ENCODE data around the gene SLC17A9.
"Not testable (repeated sequence)": the region's sequence is repeated elsewhere in the genome, so short reads cannot be mapped to it uniquely, and the experiment has no call there.

The SLC17A9 gene

DNA sequence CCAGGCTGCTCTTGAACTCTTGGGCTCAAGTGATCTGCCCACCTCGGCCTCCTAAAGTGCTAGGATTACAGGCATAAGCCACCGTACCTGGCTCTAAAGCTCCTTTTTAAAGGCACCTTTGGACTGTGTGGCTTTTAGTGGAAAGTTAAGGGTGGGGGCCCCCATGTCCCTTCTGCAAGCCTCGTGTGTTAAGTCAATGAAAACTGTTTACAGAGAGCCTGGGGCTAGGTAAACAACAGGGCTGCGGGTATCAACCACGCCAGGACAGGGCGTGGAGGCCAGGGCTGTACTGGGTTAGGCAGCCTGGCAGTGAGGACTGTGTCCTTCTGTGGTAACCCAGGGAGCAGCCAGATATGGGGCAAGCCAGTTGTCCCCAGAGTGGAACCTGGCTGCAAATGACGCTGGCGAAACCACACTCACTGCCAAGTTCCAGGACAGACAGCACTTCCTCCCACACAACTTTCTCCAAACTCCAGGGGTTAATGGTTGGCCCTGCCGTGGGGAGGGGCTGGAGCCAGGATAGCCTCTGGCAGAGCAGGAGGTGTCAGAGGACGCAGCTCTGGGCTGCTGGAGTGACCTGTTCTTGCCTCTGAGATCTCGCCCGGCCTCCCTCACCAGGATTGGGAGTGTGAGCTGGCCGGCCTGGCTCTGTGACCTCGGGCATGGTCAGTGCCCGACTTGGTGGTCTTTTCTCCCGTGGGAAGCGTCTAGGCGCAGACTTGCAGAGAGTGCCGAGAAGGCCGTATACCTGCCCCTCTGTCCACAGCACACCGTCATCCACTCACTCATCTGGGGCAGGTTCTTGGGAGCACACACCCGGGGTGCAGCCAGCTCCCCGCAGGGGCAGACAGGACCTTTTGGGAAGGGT lies 3.2 kb downstream of the SLC17A9 start:
- no peak for DNase-seq (ENCODE audit: low read depth in 1 of 2, low spot score in 1 of 2)

DNA sequence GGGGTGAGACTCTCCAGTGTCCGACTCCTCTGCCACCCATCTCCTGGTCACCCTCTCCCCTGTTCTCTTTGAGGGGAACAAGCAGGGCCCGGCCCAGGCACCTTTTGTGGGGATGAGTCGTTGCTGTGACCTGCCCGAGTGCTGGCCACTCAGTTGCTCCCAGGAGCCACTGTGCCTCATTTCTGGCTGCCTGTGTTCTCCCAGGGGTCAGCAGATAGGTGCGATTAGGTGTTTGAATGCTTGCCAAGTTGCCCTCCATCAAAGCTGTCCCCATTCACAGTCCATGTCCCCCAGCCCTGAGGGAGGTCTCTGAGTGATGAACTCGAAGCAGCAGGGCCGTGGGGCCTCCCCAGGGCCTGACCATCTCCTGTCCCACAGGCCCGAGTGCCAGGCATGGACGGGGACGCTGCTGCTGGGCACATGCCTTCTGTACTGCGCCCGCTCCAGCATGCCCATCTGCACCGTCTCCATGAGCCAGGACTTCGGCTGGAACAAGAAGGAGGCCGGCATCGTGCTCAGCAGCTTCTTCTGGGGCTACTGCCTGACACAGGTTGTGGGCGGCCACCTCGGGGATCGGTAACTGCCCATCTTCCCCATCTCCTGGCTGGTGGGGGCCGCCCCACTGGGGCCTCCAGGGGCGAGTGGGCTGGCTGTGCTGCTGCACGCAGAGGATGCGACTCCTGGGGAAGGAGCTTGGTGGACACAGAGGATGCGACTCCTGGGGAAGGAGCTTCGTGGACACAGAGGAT lies 4.1 kb downstream of the SLC17A9 start:
- no peak for DNase-seq (ENCODE audit: low read depth in 1 of 2, low spot score in 1 of 2)

DNA sequence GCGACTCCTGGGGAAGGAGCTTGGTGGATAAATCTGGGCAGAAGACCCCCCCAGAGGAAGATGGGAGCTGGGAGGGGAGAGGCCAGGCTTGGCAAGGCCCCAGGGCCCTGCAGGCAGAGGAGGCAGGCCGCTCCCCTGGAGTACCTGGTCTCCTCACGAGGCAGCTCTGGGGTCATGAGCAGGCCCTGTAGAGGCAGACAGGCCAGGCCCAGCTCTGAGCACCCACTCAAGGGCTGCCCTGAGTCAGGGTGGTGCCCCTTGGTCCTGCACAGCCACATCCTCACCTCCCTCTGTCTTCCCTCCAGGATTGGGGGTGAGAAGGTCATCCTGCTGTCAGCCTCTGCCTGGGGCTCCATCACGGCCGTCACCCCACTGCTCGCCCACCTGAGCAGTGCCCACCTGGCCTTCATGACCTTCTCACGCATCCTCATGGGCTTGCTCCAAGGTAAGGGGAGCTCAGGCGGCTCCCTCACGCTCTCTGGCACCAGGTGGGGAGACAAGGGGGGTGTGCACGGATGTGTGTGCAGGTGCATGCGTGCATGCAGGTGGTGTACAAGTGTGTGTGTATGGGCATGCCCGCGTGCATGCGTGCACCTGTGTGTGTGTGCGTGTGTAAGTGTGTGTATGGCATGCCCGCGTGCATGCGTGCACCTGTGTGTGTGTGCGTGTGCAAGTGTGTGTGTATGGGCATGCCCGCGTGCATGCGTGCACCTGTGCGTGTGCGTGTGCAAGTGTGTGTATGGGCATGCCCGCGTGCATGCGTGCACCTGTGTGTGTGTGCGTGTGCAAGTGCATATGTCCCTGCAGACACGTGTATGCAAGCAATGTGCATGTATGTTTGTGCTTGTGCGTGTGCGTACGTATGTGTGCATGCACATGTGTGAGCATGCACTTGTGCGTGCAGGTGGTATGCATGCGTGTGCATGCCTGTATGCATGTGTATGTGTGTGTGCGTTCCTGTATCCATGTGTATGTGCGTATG lies 4.9 kb downstream of the SLC17A9 start:
- DNase-seq (ENCODE audit: low read depth in 1 of 2, low spot score in 1 of 2): no peak

DNA sequence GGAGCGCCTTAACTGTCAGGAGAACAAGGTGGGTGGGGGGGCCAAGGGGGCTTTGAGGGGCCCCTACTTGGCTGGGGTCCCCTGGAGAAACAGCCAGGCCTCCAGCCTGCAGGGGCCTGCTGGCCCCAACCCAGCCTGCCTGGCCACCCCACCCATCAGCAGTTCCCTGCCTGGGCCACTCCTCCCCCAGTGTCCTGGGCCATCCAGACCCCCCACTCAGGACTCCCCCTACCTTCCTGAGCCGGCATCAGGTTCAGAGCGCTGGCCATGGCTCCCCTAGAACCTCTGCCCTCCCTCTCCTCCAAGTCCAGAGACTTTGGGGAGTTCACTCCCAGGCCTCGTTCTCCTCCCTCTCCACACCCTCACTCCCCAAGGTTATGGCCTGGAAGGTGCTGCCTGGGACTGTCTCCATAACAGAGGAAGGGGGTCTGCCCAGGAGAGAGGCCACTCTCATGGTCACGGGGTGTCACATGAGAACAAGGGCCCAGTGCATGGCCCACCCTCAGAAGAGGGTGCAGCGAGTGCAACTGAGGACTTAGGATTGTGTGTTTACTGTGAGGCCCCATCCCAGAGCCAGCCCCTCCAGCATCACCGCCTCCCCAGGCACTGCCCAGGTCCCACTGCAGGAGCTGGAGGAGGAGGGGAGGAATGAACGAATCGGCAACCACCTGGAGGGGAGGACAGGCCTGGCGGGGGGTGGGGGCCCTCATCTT lies 6.0 kb downstream of the SLC17A9 start:
- no peak for DNase-seq (ENCODE audit: low read depth in 1 of 2, low spot score in 1 of 2)

DNA sequence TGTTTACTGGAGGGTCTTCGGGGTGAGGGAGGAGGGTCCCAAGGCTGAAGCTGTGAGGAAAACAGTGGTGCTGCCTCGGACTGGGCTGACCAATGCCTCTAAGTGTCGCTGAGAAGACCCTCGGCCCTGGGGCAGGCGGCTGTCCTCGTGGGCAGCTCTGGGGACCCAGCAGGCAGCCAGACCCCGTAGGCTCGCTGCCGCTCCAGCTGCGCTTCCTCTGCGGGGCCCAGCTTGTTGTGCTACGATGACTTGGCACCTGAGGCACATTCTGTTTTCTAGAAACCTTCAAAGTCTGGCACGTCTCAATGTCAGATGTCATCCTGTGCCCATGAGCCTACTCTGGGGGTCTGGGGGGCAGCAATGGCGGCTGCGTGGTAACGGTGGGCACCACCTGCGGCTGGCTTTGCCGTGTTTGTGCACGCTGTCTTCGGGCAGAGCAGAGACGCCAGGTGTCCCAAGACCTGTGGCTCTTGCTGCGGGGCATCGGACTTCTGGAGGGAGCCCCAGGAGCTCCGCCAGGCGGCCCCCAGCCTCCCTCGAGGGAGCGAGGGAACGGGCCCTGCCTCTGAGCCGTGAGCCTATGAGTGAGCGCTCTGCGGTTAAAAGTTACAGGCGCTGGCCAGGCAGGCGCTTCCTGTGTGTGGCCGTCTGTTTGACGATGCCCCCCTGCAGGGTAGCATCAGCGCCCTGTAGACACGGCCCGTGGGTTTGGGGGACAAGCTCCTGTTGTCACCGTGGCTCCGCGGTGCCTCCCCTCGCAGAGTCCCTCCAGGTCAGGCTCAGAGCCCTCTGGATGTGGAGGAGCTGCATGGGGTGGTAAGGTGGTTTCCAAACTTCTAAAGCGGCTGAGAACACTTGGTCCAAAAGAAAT lies 6.8 kb downstream of the SLC17A9 start:
- DNase-seq (ENCODE audit: low read depth in 1 of 2, low spot score in 1 of 2): no peak

DNA sequence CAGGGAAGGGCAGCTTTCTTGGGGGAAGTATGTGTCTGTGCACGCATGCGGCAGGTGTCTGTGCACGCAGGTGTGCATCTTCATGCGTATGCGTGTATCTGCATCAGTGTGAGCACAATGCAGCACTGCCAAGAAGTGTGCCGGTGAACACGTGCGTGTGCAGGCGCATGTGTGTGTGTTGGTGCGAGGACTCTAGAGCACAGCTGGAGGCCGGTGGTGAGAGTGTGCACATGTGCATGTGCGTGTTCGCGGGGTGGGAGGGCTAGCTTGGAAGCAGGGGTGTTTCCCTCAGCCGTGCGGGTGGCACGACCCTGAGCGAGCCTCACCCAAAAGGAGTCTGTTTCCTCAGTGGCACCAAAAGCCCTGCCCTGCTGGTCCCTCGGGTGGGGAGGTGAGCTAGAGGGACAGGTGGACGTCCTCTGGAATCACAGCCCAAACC lies 7.5 kb downstream of the SLC17A9 start:
- DNase-seq (ENCODE audit: low read depth in 1 of 2, low spot score in 1 of 2): no peak

DNA sequence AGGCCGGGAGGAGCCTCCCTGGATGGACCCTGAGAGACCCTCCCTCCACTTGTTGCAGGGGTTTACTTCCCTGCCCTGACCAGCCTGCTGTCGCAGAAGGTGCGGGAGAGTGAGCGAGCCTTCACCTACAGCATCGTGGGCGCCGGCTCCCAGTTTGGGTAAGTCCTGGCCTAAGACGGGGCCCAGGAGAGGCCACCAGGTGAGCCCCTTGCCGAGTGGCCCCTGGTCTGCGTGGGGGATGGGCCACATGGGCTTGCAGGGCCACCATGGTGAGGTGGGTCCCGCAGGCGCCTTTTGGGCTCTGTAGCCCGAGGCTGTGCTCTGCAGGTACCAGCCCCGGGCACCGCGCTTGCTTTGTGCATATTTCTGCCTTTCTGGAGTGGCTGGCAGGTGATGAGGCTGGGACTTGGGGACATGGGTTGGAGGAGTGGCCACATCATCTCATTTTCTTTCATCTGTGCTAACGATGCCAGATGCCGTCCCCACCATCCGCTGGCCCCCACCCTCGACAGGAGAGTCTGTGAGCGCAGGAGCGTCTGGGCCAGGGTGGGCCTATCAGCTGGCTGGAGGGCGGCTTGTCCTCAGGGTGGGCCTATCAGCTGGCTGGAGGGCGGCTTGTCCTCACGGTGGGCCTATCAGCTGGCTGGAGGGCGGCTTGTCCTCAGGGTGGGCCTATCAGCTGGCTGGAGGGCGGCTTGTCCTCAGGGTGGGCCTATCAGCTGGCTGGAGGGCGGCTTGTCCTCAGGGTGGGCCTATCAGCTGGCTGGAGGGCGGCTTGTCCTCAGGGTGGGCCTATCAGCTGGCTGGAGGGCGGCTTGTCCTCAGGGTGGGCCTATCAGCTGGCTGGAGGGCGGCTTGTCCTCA lies 8.2 kb downstream of the SLC17A9 start:
- not testable (repeated sequence) for DNase-seq (ENCODE audit: low read depth in 1 of 2, low spot score in 1 of 2)

DNA sequence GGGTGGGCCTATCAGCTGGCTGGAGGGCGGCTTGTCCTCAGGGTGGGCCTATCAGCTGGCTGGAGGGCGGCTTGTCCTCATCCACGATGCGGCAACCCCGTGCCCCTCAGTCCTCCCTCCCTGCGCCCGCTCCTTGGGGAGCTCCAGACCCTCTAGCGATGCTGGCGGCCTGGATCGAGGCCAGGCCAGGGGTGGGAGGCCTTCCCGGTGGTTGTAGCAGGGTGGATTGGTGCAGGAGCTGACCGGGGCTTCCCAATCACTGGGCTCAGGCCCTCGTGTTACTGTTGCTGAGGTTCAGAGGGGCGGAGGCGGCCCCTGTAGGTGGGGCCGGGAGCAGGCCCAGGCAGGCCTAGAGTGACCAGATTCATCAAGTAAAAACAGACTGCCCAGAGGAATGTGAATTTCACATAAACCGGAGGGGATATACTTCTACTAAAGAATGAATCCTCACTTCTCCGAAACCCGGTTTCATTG lies 8.8 kb downstream of the SLC17A9 start:
- DNase-seq (ENCODE audit: low read depth in 1 of 2, low spot score in 1 of 2): no peak

DNA sequence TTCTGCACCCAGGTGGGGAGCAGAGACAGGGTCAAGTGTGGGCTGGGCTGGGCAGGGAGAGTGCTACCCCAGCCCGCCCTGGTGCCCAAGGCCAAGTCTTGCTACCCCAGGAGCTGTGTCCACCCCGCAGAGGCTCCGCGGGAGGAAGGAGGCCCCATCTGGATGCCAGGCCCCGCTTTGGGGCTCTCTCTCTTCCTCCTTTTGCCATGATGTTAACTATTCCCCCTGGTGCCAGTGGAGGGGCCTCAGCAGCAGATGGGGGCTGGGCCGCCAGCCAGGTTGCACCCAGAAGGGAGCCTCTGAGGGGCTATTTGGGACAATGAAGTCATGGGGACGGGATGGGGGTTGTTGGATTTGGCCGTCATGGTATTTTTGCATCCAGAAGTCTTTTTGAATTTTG lies 9.3 kb downstream of the SLC17A9 start:
- no peak for DNase-seq (ENCODE audit: low read depth in 1 of 2, low spot score in 1 of 2)

DNA sequence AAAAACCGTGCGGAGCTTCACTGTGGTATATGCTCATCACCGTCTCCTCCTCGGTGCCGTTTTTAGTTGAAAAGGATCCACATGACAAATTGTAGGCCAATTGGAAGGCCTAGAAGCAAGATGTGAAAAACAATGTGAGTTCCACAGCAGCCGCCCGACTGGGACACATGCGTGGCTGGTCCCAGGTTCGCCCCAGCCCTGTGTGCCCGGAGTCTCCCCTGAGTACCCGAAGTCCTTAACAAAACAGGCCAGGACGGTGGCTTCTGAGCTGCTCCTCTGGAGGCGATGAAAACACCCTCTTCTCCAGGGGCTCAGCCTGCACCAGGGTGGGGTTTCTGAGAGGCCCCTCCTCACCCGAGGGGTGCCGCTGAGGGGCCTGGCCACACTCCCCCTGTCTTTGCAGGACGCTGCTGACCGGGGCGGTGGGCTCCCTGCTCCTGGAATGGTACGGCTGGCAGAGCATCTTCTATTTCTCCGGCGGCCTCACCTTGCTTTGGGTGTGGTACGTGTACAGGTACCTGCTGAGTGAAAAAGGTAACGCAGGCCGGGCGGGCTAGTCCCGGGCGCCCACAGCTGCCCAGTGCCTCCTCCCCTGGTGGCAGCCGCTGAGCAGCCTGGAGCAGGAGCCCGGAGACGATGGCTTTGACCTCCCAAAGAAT lies 9.8 kb downstream of the SLC17A9 start:
- DNase-seq (ENCODE audit: low read depth in 1 of 2, low spot score in 1 of 2): no peak

DNA sequence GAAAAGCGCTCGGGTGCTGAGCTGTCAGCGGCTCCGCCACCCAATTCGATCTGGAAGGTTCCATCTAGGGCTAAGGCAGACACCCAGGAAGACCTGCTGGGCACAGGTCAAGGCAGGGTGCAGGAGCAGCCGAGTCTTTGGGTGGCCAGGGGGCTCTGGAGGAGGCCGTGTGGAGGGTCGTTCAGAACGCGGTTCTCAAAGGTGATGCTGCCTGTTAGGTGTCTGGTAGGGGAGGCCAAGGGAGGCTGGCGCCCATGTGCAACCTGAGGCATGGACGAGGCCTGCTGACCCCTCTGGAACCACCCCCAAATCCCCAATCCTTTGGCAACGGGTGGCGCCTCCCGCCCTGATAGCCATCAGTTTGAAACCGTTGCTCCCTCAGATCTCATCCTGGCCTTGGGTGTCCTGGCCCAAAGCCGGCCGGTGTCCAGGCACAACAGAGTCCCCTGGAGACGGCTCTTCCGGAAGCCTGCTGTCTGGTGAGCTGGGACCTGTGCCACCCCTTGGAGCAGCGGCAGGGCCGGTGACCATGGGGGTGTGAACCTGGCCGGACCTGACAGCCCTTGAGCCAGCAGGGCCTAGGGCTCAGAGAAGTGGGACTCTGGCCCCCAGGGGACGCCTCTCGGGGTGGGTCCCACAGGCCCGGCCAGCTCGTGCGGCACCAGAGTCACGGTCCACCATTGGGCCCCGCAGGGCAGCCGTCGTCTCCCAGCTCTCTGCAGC lies 10.5 kb downstream of the SLC17A9 start:
- no peak for DNase-seq (ENCODE audit: low read depth in 1 of 2, low spot score in 1 of 2)

DNA sequence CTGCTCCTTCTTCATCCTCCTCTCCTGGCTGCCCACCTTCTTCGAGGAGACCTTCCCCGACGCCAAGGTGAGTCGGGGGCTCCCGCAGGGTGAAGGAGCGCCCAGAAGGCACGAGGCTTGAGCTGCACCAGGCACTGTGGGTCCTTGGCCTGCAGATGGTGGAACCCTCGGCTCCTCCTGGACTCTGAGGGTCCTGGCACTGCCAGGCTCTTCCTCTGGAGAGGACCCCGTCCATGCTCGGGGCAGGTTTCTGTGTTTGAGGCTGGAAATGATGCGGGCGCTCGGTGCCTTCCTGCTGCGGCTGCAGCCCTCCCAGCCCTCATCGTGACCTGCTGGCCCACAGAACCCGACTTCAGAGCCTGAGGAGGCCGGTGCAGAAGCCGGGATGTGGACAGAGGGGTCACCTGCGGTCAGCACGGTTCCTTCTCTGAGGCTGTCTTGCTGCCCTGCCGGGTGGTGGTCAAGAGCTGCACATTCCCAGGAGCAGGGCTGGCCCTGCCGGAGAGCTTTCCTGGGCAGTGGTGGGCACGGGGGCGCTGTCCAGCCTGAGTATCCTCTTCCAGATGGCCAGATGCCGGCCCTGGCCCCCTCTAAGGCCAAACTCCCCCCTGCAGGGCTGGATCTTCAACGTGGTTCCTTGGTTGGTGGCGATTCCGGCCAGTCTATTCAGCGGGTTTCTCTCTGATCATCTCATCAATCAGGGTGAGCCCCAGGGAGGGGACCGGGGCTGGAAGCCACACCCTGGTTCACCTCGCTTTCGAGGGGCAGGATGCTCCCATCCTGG lies 11.3 kb downstream of the SLC17A9 start:
- no peak for DNase-seq (ENCODE audit: low read depth in 1 of 2, low spot score in 1 of 2)

DNA sequence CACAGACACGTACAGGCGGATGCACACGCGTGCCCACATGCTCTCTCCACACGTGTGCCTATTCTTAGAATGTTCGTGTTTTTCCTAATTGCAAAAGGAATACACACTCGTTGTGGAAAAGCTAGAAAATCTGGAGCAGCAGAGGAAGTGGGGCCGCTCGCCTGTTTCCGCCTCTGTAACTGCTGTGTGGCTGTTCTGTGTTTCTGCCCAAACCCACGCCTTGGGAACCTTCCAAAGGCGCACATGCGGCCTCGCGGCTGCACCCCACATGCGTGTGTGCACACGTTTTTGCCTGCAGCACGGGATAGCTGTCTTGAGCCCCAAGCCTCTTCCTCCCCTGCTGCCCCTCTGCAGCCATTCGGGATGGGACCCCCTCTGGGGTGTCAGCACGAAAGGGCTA lies 12.2 kb downstream of the SLC17A9 start:
- no peak for DNase-seq (ENCODE audit: low read depth in 1 of 2, low spot score in 1 of 2)

DNA sequence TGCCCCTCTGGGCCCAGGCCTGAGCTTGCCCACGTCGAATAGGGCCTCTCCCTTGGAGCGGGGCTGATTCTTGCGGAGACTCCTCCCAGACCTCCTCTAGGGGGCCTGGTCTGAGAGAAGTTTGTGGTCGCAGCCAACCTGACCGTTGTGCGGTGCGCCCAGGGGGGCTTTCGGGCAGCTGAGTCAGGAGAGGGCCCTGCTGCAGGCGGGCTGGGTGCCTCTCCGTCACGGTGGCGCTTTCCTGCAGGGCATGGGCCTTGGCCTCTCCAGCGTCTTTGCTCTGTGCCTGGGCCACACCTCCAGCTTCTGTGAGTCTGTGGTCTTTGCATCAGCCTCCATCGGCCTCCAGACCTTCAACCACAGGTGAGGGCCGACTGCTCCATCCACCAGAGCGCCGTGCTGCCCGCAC lies 12.9 kb downstream of the SLC17A9 start:
- DNase-seq (ENCODE audit: low read depth in 1 of 2, low spot score in 1 of 2): no peak

DNA sequence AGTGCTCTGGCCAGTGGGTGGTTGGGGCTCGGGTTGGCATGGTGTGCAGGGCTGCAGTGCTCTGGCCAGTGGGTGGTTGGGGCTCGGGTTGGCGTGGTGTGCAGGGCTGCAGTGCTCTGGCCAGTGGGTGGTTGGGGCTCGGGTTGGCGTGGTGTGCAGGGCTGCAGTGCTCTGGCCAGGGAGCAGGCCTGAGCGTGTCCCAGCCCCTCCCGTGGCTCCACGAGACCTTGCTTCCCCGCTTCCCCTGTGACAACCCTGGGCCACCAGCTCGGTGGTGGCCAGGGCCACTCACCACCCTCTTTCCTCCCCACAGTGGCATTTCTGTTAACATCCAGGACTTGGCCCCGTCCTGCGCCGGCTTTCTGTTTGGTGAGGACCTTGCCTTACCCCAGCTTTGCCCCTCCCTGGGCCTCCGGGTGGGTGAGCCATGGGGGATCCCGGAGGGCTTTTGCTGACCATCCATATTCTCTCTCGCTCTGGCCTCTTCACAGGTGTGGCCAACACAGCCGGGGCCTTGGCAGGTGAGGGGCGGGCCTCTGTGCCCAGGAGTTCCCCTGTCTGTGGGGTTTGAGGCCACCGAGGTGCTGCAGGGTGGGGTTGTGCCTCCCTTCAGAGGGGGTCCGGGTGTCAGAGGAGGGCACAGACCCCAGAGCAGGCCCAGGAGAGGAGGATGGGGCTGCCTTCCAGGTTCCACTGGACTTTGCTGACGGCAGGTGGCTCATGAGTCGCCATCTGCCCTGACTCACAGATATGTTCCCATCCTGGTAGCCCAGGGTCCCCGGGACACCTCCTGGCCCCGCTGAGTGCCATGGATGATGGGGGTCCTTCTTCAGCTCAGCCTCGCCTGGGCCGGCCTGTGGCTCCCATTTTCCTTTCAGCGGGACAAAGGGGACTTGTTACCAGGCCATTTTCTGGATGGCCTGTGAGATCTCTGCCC lies 14.0 kb downstream of the SLC17A9 start:
- DNase-seq (ENCODE audit: low read depth in 1 of 2, low spot score in 1 of 2): no peak

DNA sequence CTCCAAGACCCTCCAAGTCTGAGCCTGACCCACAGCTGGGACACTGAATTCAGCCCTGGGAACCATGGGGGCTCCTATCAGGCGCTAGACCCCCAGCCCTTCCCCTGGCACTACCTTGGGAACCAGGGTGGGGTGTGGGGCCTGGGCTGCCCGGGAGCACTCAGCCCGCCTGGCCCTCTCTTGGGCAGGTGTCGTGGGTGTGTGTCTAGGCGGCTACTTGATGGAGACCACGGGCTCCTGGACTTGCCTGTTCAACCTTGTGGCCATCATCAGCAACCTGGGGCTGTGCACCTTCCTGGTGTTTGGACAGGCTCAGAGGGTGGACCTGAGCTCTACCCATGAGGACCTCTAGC lies 14.6 kb downstream of the SLC17A9 start:
- no peak for DNase-seq (ENCODE audit: low read depth in 1 of 2, low spot score in 1 of 2)
